NCI-H345 (cell line): ENCODE data around the gene CFAP54.
"Not testable (repeated sequence)": the region's sequence is repeated elsewhere in the genome, so short reads cannot be mapped to it uniquely, and the experiment has no call there.

Experiments used
- DNase-seq: peaks from one replicate; lab custom pipeline; 2025; lab: John Stamatoyannopoulos, UW

CFAP54 gene

GRCh38 chr12:96513681-96514080 lies 24.3 kb downstream of the CFAP54 start:
- no peak for DNase-seq

DNA sequence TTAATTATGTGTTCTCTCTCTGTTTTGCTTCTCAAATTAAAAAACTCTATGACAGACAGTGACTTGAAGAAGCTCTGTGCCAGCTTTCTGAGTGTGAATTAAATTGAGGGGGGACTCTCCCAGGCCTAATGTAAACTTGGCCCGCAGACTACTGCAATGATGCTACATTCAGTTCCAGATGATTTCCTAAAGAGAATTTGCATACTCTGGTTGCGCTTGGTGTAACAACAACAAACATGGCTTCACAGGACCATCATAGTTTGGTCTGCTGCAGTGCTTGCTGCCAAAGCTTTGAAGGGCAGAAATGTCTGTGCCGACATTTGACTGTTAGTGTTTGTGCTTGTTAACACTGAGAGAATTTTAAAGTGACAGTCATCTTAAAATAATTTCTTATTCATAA lies 25.0 kb downstream of the CFAP54 start:
- no peak for DNase-seq

DNA sequence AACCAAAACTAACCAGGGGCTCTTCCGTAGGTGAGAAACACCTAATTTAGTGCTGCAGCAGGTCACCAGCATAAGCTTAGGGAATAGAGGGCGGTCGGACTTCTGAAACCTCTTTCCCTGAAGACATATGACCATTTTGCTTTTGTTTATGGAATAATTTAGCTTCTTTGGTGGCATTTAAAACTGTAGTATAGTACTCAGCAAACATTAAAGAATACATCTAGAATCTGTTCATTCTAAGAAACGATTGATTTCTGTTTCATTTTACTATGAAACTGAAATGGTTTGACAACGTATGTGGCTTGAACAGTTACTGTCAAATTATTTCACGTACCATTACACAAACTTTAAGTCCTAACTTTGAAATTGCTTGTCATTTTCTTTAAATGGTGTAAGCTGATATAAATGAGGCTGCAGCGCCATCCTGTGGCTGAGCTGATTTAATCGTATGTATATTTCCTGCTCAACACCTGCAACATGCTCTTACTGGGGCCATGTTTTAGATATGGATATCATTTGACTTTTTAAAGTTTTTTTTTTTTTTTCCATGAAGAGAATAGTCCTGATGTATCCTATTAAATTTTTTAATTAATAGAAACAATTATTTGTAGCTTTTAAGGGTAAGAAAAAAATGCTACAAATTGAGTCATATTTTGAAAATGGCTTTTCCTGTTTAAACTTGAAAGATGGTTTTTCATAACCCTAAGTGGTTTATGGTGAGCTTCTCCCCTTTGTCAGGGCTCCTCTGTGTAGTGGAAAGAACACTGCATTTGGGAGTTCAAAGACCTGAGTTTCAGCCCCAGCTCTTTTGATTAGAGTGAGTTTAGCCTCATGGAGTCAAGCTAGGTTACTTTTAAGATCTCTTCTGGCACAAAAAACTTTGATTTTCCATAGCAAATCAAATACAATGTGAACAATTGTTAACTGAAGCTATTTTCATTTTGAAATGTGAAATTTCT lies 27.4 kb downstream of the CFAP54 start:
- DNase-seq: peak; percentile 61

DNA sequence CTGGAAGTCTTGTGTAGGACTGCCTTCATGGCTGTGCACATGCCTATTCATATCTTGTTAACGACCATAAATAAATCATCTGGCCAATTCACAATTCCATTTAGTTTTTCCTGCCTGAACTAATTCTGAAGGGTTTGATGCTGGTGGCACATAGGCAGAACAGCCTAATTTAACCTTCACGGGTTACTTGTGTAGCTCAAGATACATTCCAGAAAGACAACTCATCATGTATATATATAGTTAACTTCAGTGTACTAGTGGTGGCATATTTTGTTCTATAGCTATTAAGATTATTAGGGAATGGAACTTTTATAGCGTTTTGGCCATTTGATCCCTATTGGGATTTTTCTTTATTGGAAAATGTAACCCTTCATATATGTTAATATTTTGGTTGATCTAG lies 31.4 kb downstream of the CFAP54 start:
- no peak for DNase-seq

DNA sequence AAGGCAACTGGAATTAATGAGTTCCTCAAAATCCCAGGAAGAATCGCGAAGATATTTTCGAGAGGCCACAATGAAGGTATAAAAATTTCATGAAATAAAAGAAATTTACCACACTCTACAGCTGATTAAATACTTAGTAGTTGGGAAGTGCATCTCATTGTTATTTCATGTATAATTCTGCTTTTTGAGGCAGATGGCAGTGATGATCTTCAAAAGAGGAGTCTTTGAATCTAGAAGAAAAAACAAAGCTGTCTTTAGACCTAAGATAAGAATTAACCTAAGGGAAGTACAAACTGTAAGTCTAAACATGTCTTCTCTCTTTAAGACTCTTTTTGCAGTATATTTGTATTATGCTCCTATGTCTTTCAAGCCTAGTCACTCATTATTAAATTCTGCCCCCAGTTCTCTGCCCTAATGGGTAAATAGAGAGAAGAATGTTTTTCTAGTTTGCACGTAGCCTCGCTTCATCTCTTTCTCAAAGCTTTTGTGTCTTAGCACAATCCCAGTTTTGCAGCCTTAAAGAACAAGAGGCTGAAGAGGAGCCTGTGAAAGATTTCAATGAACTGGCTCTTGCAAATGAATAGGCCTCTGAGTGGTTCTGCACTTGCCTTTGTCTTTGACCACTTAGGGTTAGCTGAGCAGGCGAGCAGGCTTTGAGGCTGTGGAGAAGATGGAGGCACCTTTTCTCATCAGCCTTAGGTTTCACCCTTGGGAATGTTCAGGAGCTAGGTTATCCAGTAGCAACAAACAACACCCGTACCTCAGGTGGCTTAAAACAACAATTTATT lies 32.7 kb downstream of the CFAP54 start:
- DNase-seq: no peak

- no peak for DNase-seq
Observed at GRCh38 chr12:96522690-96523089, 33.3 kb downstream of the CFAP54 start.

DNA sequence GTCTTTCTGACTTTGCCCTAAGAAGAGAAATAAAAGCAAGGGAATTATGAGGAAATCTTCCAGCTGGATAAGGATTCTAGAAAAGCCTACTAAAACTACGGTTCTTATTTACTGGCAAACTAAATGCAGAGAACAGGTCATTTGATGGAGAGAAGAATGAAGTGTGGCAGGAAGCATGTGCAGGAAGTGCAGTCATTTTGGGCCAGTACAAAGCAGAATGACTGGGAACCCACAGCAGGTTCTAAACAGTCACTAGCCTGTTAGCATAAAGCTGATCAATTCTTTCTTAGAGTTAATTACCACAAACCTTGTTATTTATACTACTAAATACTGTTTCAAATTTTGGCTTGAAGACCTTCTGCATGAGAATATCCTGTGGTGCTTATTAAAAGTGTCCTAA lies 36.7 kb downstream of the CFAP54 start:
- no peak for DNase-seq

DNA sequence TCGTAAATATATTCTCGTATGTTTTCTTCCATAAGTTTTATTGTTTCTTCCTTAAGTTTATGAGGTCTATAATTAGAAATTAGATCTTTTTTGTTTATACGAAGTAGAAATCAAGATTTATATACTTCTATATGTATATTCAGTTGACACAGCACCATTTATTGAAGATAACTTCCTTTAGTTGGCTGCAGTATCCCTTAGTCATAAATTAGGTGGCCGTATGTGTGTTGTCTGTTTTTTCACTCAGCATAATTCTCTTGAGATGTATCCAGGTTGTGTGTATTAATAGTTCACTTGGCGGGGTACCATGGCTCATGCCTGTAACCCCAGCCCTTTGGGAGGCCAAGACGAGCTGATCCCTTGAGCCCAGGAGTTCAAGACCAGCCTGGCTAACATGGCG lies 40.5 kb downstream of the CFAP54 start:
- no peak for DNase-seq

DNA sequence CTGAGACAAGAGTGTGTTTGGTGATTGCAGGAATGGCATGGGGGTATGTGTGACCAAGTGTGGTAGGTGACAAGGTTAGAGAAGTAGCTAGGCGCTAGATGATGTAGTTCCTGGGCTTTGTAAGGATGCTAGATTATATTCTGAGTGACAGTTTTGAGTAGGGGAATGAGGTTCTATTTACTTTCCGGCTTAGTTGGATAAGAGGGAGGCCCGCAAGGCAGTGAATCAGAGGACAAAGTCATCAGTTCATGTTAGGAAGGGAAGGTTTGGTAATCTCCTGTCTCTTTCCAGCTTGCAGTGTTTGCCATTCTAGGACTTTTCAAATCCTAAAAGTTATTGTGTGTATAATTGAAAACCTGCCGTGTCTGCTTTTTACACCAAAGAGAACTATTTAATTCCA lies 45.0 kb downstream of the CFAP54 start:
- DNase-seq: no peak

- DNase-seq: no peak
Observed at GRCh38 chr12:96548384-96548783, 59.0 kb downstream of the CFAP54 start.

GRCh38 chr12:96549341-96549740 lies 60.0 kb downstream of the CFAP54 start:
- DNase-seq: no peak

DNA sequence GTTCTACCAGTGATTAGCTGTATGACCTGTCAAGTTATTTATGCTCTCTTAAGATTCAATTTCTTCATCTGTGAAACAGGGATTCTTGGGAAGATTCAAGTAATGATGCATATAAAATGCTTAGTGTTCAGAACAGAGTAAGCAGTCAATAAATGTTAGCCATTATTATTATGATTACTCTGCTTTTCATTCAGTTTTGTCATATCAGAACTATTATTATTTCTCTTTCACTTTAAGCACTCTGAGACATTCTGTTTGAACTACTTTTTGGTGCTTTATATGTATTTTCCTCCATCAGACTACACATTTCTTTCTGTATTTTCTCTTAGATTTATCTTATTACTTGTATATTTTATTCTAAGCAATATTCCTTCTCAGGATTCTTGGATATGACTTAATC lies 81.2 kb downstream of the CFAP54 start:
- DNase-seq: no peak

GRCh38 chr12:96571101-96571862 lies 81.9 kb downstream of the CFAP54 start:
- DNase-seq: no peak

DNA sequence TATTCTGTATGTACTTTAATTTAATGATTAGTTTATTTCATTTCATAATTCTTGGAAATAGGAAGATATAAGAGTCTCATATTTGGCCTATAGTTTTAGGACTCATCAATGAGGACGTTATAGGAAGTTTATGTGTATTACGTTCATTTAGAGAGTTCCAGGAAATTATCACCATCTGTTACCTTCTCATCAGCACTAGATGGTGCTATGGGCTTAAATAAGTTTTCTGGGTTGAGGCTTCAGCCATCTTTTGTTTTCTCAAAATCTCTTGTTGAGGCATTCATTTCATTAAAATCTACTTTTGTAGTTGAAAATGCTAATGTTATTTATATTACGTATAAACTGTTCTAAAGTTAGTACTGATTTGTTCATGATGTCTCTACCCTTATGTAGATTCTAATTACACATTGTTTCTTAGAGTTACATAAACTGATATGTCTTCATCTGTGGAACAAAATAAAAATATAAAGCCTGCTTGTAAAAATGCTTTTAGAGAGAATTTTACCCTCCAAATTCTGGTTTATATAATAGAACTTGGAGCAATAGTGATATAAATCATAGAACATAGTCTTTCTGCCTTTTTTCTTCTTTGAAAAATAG lies 89.2 kb downstream of the CFAP54 start:
- DNase-seq: peak; percentile 69

GRCh38 chr12:96585977-96586376 lies 96.6 kb downstream of the CFAP54 start:
- DNase-seq: no peak

DNA sequence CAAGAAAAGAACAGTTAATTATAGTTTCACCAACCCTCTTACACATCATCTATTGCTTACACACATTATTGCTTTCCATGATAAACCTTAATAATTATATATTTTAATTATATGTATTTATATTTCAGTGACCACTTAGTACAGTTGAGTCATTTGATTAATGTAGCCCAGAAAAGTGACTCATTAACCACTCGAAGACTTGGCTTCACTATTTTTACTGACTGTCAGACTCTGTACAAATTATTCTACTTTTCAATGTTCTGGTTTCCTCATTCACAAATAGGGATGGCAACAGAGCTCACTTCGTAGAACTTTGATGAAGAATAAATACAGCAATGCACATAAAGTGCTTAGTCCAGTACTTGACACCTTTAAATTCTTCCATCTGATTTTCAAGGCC lies 98.3 kb downstream of the CFAP54 start:
- DNase-seq: no peak

GRCh38 chr12:96590970-96591369 lies 101.6 kb downstream of the CFAP54 start:
- DNase-seq: no peak

GRCh38 chr12:96604374-96604773 lies 115.0 kb downstream of the CFAP54 start:
- DNase-seq: not testable (repeated sequence)

DNA sequence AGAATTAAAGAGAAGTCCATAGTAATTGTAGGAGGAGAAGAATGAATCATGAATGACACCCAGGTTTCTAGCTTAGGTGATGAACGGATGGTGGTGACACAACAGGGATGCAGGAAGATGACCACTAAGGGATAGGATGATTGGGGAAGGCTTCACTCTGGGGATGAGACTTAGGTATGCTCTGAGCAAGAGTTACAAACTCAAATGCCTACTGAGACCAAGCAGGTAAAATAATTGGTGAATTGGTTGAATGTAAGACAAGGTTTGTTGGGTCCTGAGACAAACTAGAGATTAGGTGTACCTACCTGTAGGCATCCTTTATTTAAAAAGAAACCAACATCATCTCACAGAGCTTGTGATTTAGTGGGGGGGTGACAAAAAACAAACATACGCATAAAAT lies 116.3 kb downstream of the CFAP54 start:
- DNase-seq: no peak

DNA sequence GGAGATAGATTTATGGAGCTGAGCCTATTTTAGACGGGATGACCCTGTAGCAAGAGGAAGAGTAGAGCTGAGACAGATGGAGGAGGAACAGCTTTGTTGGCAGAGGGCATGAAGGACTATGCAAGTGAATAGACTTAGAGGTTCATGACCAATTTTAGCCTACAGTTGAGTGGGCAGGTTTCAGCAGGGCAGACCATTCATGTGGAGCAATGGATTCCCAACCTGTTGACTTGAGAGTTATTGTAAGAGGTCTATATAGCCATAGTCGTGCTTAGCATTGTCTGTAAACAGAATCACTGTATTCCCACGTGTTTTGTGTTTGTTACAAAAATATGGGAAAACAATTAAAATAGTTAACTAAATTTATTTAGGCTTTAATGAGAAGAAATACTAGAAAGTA lies 116.8 kb downstream of the CFAP54 start:
- no peak for DNase-seq

DNA sequence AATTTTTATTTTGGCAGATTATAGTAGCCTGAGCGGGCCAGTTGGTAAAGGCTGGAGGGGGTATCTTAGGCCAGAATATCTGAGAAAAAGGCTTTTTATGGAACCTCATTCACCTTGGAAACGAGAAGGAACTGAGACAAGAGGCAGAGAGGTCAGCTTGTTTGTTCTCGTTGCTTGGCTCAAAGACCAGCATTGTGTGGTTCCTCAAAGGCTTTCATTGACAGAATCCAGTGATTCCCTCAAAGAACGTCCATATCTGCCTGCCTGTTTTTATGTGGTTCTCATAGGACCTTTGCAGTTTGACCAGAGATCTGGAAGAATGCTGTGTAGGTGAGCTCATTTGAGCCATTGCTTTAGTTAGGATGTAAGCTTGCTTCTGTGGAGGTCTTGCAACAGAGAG lies 117.3 kb downstream of the CFAP54 start:
- no peak for DNase-seq

GRCh38 chr12:96617178-96617577 lies 127.8 kb downstream of the CFAP54 start:
- DNase-seq: no peak
